Vagina (tissue), 2 donors: Measurements from ENCODE around the gene CEP170B. TPM values are rescaled to one million over a fixed set of nuclear protein-coding genes. Genes with fewer than 3 reads are reported as not detected.

Experiments
- DNase-seq, 2 donors: peaks; one replicate each; pipeline ENCODE4 v3.0.0-alpha.2; 2017; ENCODE audit errors: extremely low spot score in 2 of 2
- H3K27ac ChIP-seq: fragments of 200-600 bp; sonication (generic); one replicate; pipeline ENCODE4 v1.5.1; 2019
- H3K27me3 ChIP-seq: fragments of 200-600 bp; sonication (generic); one replicate; pipeline ENCODE4 v1.5.1; 2019
- H3K36me3 ChIP-seq, 2 donors: fragments of 200-600 bp; sonication (generic); one replicate each; pipeline ENCODE4 v1.5.1; 2017 to 2019
- H3K4me1 ChIP-seq: fragments of 200-600 bp; sonication (generic); one replicate; pipeline ENCODE4 v1.5.1; 2019
- H3K4me3 ChIP-seq, 2 donors: fragments of 200-600 bp; sonication (generic); 1 replicate in 1 of 2; 2 replicates in 1 of 2; pipeline ENCODE4 v1.5.1; 2016 to 2019
- H3K9me3 ChIP-seq: fragments of 200-600 bp; sonication (generic); one replicate; pipeline ENCODE4 v1.5.1; 2019
- POLR2A ChIP-seq, 2 donors: fragments of 450-650 bp; IDR thresholded peaks; one replicate each; pipeline ENCODE4 v1.6.1; 2017; ENCODE audit warnings: antibody characterized with exemption in 2 of 2, mild to moderate bottlenecking in 2 of 2, moderate library complexity in 2 of 2
- POLR2AphosphoS5 ChIP-seq, 2 donors: sonication (generic); formaldehyde crosslinking; IDR thresholded peaks; one replicate each; pipeline ENCODE4 v1.9.0; 2017; ENCODE audit warnings: antibody characterized with exemption in 2 of 2, mild to moderate bottlenecking in 2 of 2, low read depth in 1 of 2; ENCODE audit not compliant: insufficient read depth in 1 of 2
- intact Hi-C: fragments of 100-400 bp; cut with DNase I; formaldehyde crosslinking; loops from one replicate; pipeline ENCODE4 v1.15.1; 2023
- total RNA-seq: library from RNA; depleted of rRNA; stranded (reverse); fragments of >200 nt; gene quantifications from one replicate; pipeline ENCODE4 v1.2.3, GENCODE V29; 2016
- TF ChIP-seq, protein P1 (sequence below), 3 experiments: fragments of 450-650 bp in 2 of 3; fragments of 200-600 bp in 1 of 3; sonication (generic) in 1 of 3; IDR thresholded peaks; one replicate each; pipeline ENCODE4 v1.5.1; 2017 to 2019; ENCODE audit warnings: antibody characterized with exemption in 3 of 3, mild to moderate bottlenecking in 2 of 3, moderate library complexity in 2 of 3

The CEP170B gene
- total RNA-seq, 1 donor from 2014 or later = 17.9 TPM

- DNase-seq = no peak
- H3K9me3 ChIP-seq = no peaks in the 10 kb centered on the region
- no peaks in the 10 kb centered on the region for H3K36me3 ChIP-seq
- intact Hi-C loops = no loop called here
- H3K4me1 ChIP-seq = peaks cover 31% of the 10 kb centered on the region
- no peaks in the 10 kb centered on the region for H3K27me3 ChIP-seq
- H3K4me3 ChIP-seq = no peak overlapping the region
- no peak overlapping the region for H3K27ac ChIP-seq
- TF ChIP-seq, protein P1, sequence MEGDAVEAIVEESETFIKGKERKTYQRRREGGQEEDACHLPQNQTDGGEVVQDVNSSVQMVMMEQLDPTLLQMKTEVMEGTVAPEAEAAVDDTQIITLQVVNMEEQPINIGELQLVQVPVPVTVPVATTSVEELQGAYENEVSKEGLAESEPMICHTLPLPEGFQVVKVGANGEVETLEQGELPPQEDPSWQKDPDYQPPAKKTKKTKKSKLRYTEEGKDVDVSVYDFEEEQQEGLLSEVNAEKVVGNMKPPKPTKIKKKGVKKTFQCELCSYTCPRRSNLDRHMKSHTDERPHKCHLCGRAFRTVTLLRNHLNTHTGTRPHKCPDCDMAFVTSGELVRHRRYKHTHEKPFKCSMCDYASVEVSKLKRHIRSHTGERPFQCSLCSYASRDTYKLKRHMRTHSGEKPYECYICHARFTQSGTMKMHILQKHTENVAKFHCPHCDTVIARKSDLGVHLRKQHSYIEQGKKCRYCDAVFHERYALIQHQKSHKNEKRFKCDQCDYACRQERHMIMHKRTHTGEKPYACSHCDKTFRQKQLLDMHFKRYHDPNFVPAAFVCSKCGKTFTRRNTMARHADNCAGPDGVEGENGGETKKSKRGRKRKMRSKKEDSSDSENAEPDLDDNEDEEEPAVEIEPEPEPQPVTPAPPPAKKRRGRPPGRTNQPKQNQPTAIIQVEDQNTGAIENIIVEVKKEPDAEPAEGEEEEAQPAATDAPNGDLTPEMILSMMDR (IDR thresholded peaks at IDR 0.05) = no peak
- TF ChIP-seq POLR2A (IDR thresholded peaks at IDR 0.05) = no peak
- no peak for TF ChIP-seq POLR2AphosphoS5 (IDR thresholded peaks at IDR 0.05; ENCODE audit: insufficient read depth in 1 of 2, low read depth in 1 of 2)
Measured at GRCh38 chr14:104820669-104821228, 44.3 kb upstream of the CEP170B start.

- DNase-seq = peak in 1 of 2 donors; percentile 87
- TF ChIP-seq POLR2AphosphoS5 (IDR thresholded peaks at IDR 0.05; ENCODE audit: insufficient read depth in 1 of 2, low read depth in 1 of 2) = no peak
- TF ChIP-seq POLR2A (IDR thresholded peaks at IDR 0.05) = no peak
- TF ChIP-seq, protein P1 (IDR thresholded peaks at IDR 0.05) = no peak
- H3K36me3 ChIP-seq = no peaks in the 10 kb centered on the region
- no peaks in the 10 kb centered on the region for H3K9me3 ChIP-seq
- H3K4me1 ChIP-seq = peaks cover 34% of the 10 kb centered on the region
- H3K4me3 ChIP-seq = no peak overlapping the region
- H3K27ac ChIP-seq = peak overlapping the region; percentile 57
- no peaks in the 10 kb centered on the region for H3K27me3 ChIP-seq
- intact Hi-C loops = no loop called here
Measured at GRCh38 chr14:104821229-104821945, 43.7 kb upstream of the CEP170B start.

DNA sequence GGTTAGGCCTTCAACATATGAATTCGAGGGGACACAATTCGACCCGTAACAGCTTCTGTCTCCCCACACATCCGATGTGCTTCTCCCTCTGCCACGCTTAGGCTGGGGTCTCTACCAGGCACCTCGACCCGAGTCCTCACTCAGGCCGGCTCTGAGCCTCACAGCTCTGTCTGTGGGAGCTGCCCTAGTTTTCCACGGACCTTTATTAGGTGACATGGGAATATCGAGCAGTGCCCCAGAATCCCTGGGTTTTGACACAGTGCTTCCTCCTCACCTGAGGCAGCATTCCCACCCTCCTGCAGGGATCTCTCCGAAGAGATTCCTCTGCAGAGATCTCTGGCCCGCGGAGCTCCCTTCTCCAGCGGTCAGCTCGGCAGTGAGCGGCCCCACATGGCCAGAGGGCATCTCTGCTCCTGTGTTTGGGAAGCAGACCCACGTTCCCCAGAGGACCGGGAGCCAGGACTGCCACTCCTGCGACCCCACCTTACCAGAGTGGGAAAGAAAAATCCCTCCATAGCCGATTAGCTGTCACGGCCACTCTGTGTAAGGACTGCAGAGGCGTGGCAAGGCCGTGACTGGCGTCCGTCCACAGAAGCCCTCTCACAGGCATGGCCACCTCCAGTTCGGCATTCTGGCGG lies 43.0 kb upstream of the CEP170B start:
- no peak for TF ChIP-seq POLR2A (IDR thresholded peaks at IDR 0.05)
- TF ChIP-seq POLR2AphosphoS5 (IDR thresholded peaks at IDR 0.05; ENCODE audit: insufficient read depth in 1 of 2, low read depth in 1 of 2) = no peak
- TF ChIP-seq, protein P1 (IDR thresholded peaks at IDR 0.05) = no peak
- Histone ChIP-seq H3K27ac (peak overlapping the region; percentile 57), H3K4me3 (no peak overlapping the region), H3K36me3 (no peaks in the 10 kb centered on the region), H3K27me3 (no peaks in the 10 kb centered on the region), H3K4me1 (peaks cover 31% of the 10 kb centered on the region), H3K9me3 (no peaks in the 10 kb centered on the region)
- peak in 1 of 2 donors; percentile 82 for DNase-seq
- intact Hi-C loops = no loop called here

DNA sequence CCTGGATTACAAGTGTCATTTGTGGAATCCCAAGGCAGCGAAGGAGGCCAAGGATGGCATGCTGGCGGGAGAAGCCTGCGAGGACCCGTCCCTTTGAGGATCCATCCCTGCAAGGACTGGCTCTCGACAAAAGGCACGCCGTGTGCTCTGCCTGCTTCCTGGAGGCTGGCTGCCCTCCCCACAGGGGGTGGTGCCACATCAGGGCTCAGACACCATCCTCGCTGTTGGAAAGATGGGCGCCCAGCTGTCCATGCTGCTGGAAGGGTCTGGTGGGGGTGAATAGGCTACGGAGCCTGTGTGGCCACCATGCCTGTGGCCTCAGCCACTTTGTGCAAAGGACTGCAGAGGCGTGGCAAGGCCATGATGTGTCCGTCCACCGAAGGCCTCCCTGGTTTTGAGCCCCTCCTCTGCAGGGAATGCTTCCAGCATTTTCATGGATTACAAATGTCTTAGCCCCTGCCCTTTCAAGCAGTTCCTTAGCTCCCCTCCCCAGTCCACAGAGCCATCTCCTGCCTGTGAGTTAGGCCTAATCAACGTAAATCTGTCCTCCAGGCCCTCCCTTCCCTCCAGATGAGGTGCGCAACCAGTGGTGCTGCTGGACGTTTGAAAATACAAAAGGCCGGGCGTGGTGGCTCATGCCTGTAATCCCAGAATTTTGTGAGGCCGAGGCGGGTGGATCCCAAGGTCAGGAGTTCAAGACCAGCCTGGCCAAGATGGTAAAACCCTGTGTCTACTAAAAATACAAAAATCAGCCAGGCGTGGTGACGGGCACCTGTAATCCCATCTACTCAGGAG lies 42.0 kb upstream of the CEP170B start:
- H3K4me3 ChIP-seq = no peak overlapping the region
- no peaks in the 10 kb centered on the region for H3K36me3 ChIP-seq
- no peak for DNase-seq
- TF ChIP-seq POLR2AphosphoS5 (IDR thresholded peaks at IDR 0.05; ENCODE audit: insufficient read depth in 1 of 2, low read depth in 1 of 2) = no peak
- TF ChIP-seq, protein P1 (IDR thresholded peaks at IDR 0.05) = no peak
- H3K27me3 ChIP-seq = no peaks in the 10 kb centered on the region
- H3K4me1 ChIP-seq = peaks cover 36% of the 10 kb centered on the region
- intact Hi-C loops = no loop called here
- H3K9me3 ChIP-seq = no peaks in the 10 kb centered on the region
- no peak overlapping the region for H3K27ac ChIP-seq
